ENCODE data around the gene LMTK2.

GRCh38 chr7:98088109-98088508, 18.6 kb upstream of the LMTK2 start:
- TF ChIP-seq EP300 (IDR thresholded peaks at IDR 0.05) (no peak), POLR2AphosphoS5 (IDR thresholded peaks at IDR 0.05) (no peak)
